GM12874 (cell line): ENCODE data around the gene ARHGEF2.

Experiments
- CTCF ChIP-seq: IDR thresholded peaks from 2 replicates; pipeline ENCODE4 v1.5.1; 2011; ENCODE audit warnings: low read depth, mild to moderate bottlenecking, control low read depth, low read length, moderate library complexity; ENCODE audit not compliant: insufficient read depth

The ARHGEF2 gene

GRCh38 chr1:156002188-156002911, 24.0 kb upstream of the ARHGEF2 start:
- no peak for TF ChIP-seq CTCF

DNA sequence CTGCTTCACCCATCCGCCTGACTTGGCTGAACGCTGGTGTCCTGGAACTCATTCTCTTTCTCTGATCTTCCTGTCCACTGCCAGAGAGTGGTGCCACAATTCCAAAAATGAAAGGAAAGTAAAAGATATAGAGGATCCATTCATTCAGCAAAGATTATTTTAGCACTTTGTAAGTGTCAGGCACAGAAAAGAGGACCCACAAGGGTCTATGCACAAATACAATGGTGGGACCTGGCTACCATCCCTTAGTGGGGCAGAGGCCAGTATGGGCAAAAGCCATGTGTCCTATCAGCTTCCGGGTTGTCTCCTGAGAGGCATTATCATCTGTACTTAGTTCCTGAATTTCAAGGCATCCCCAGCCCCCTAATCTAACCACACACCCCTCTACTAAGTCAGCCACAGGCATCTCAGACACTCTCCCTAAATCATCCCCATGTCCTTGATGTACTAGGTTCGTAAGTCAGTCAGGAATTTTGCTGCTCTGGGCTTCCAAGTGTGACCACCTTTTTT, 23.4 kb upstream of the ARHGEF2 start:
- no peak for TF ChIP-seq CTCF

- no peak for TF ChIP-seq CTCF
Measured at GRCh38 chr1:156001021-156001661, 22.8 kb upstream of the ARHGEF2 start.

DNA sequence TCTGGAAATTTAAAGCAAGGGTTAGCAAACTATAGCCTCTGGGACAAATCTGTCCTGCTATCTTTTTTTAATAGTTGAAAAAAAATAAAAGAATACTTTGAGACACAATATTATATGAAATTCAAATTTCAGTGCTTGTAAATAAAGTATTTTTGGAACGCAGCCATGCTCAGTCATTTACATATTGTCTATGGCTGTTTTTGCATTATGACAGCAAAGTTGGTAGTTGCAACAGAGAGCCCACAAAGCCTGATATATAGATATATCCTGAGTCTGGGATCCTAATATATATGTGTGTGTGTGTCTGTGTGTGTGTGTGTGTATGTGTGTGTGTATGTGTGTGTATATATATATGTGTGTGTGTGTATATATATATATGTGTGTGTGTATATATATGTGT, 21.6 kb upstream of the ARHGEF2 start:
- TF ChIP-seq CTCF, result no peak

DNA sequence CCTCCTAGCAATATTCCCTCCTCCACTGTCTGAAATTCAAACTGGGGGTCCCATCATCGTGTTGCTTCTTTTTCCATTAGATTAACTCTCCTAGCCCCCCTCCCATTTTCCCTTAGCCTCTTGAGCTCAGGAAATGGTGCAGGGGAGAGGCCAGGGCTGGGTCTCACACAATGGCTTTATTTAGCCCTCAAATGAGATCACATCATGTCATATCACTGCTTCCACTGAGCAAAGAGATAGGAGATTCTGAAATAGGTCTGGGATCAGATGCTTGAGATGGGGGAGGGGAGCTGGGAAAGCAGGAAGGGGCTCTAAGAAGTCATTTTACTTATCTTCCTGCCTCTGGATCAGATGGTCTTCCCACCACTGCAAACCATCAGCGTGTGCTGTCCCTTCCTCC, 17.8 kb upstream of the ARHGEF2 start:
- TF ChIP-seq CTCF, result no peak

GRCh38 chr1:155993595-155993994, 15.2 kb upstream of the ARHGEF2 start:
- no peak for TF ChIP-seq CTCF

- no peak for TF ChIP-seq CTCF
Measured at GRCh38 chr1:155990005-155990739, 11.8 kb upstream of the ARHGEF2 start.
